CD14-positive monocyte (primary cell): ENCODE data around the gene WIPF3. TPM values are rescaled to one million over a fixed set of nuclear protein-coding genes. Genes with fewer than 3 reads are reported as not detected.
A peak's percentile ranks its signal among the peaks of the same experiment; 100 is the strongest.

Experiments used
- DNase-seq, 3 donors: peaks; one replicate each; pipeline ENCODE4 v3.0.0-alpha.2; 2011 to 2022
- H2AFZ ChIP-seq: 2 replicates; pipeline ENCODE4 v1.6.0; 2012; ENCODE audit warnings: mild to moderate bottlenecking, low read depth, low read length, inconsistent platforms; ENCODE audit not compliant: insufficient read depth, poor library complexity, severe bottlenecking
- H3K27ac ChIP-seq, 2 donors: 1 replicate in 1 of 2; 2 replicates in 1 of 2; pipeline ENCODE4 v1.5.1; 2012 to 2013; ENCODE audit warnings: low read length in 2 of 2, control low read depth in 1 of 2, inconsistent platforms in 1 of 2, low read depth in 1 of 2, mild to moderate bottlenecking in 1 of 2
- H3K27me3 ChIP-seq, 2 donors: one replicate each; pipeline versions ENCODE4 v1.6.0 to v1.6.1; 2011 to 2013; ENCODE audit warnings: low read length in 2 of 2; ENCODE audit not compliant: control insufficient read depth in 2 of 2, insufficient read depth in 2 of 2
- H3K36me3 ChIP-seq, 2 donors: replicated peaks in 1 of 2; 1 replicate in 1 of 2; 2 replicates in 1 of 2; pipeline versions ENCODE4 v1.5.1 to v1.6.1; 2012 to 2013; ENCODE audit warnings: low read length in 2 of 2, control low read depth in 1 of 2, inconsistent platforms in 1 of 2, mild to moderate bottlenecking in 1 of 2; ENCODE audit not compliant: insufficient read depth in 2 of 2, control insufficient read depth in 1 of 2
- H3K4me1 ChIP-seq, 2 donors: 1 replicate in 1 of 2; 2 replicates in 1 of 2; pipeline versions ENCODE4 v1.5.1 to v1.6.1; 2012 to 2013; ENCODE audit warnings: low read length in 2 of 2, control low read depth in 1 of 2, inconsistent platforms in 1 of 2, mild to moderate bottlenecking in 1 of 2, moderate library complexity in 1 of 2; ENCODE audit not compliant: insufficient read depth in 2 of 2, control insufficient read depth in 1 of 2
- H3K4me2 ChIP-seq: replicated peaks from 2 replicates; pipeline ENCODE3; 2012; ENCODE audit warnings: low read length, moderate library complexity, mild to moderate bottlenecking; ENCODE audit not compliant: poor library complexity, severe bottlenecking; ENCODE audit errors: extremely low read depth
- H3K4me3 ChIP-seq, 3 experiments: fragments of 200-600 bp in 1 of 3; sonication (generic) in 1 of 3; replicated peaks in 1 of 3; 1 replicate in 2 of 3; 2 replicates in 1 of 3; pipeline ENCODE4 v1.5.1; 2011 to 2013; ENCODE audit warnings: low read length in 3 of 3, mild to moderate bottlenecking in 3 of 3, control low read depth in 2 of 3, low read depth in 2 of 3, inconsistent platforms in 1 of 3, moderate library complexity in 1 of 3
- H3K79me2 ChIP-seq: 2 replicates; pipeline ENCODE4 v1.6.0; 2012; ENCODE audit warnings: mild to moderate bottlenecking, control low read depth, inconsistent platforms, low read length, moderate library complexity; ENCODE audit not compliant: insufficient read depth
- H3K9ac ChIP-seq: 2 replicates; pipeline ENCODE4 v1.6.0; 2017; ENCODE audit warnings: low read length, mild to moderate bottlenecking; ENCODE audit not compliant: insufficient read depth, poor library complexity, severe bottlenecking
- H3K9me3 ChIP-seq, 2 donors: replicated peaks in 1 of 2; 1 replicate in 1 of 2; 2 replicates in 1 of 2; pipeline versions ENCODE4 v1.5.1 to v1.6.1; 2012 to 2013; ENCODE audit warnings: low read length in 2 of 2, control low read depth in 1 of 2; ENCODE audit not compliant: control insufficient read depth in 1 of 2, insufficient read depth in 1 of 2
- H4K20me1 ChIP-seq: 2 replicates; pipeline ENCODE4 v1.6.0; 2012; ENCODE audit warnings: mild to moderate bottlenecking, low read length, control low read depth, moderate library complexity; ENCODE audit not compliant: insufficient read depth
- H3K27ac Mint-ChIP-seq, 7 donors: one replicate each; pipeline ENCODE4 v1.8.0; 2020; ENCODE audit warnings: mild to moderate bottlenecking in 7 of 7, mixed read lengths in 7 of 7, moderate library complexity in 6 of 7, inconsistent platforms in 2 of 7
- H3K27me3 Mint-ChIP-seq, 3 donors: one replicate each; pipeline ENCODE4 v1.8.0; 2021 to 2022; ENCODE audit warnings: low read depth in 3 of 3, mild to moderate bottlenecking in 3 of 3, mixed read lengths in 3 of 3, moderate library complexity in 3 of 3, inconsistent platforms in 1 of 3
- H3K36me3 Mint-ChIP-seq, 2 donors: one replicate each; pipeline ENCODE4 v1.8.0; 2020; ENCODE audit warnings: mixed read lengths in 2 of 2, inconsistent platforms in 1 of 2, mild to moderate bottlenecking in 1 of 2
- H3K4me1 Mint-ChIP-seq: one replicate; pipeline ENCODE4 v1.8.0; 2020; ENCODE audit warnings: mild to moderate bottlenecking, mixed read lengths
- H3K4me3 Mint-ChIP-seq, 2 donors: one replicate each; pipeline ENCODE4 v1.8.0; 2020; ENCODE audit warnings: mild to moderate bottlenecking in 2 of 2, mixed read lengths in 2 of 2, moderate library complexity in 1 of 2
- H3K9me3 Mint-ChIP-seq, 7 donors: one replicate each; pipeline ENCODE4 v1.8.0; 2020 to 2022; ENCODE audit warnings: mixed read lengths in 7 of 7, mild to moderate bottlenecking in 6 of 7, moderate library complexity in 6 of 7, inconsistent platforms in 2 of 7
- CTCF ChIP-seq: fragments of 200-600 bp; IDR thresholded peaks from one replicate; pipeline ENCODE4 v1.8.0; 2022; ENCODE audit warnings: antibody characterized with exemption, mild to moderate bottlenecking
- WGBS: methylation state at CpG from one replicate; pipeline ENCODE4 v1.1.5; 2013; ENCODE audit warnings: missing lambda C conversion rate; ENCODE audit not compliant: insufficient coverage; 5-methylcytosine and 5-hydroxymethylcytosine counted together
- intact Hi-C, 2 donors: fragments of 100-400 bp; cut with micrococcal nuclease; formaldehyde crosslinking; loops; one replicate each; pipeline versions ENCODE4 v1.15.0 to v1.15.1; 2023
- polyA plus RNA-seq, 3 donors: library from polyadenylated mRNA; depleted of rRNA in 1 of 3; unstranded in 2 of 3; stranded (reverse) in 1 of 3; fragments of 300-500 nt in 2 of 3; fragments of >200 nt in 1 of 3; fragmentation: Illumina TruSeq in 2 of 3; gene quantifications; 1 replicate in 2 of 3; 2 replicates in 1 of 3; pipeline ENCODE4 v1.2.3, GENCODE V29; 2012 to 2021

WIPF3 gene
- polyA plus RNA-seq, 3 donors: not detected

- peak overlapping the region in 1 of 2 donors; percentile 61 for H3K4me3 Mint-ChIP-seq
- no peak overlapping the region for H3K27ac Mint-ChIP-seq
- H3K4me1 Mint-ChIP-seq: peaks cover 12% of the 10 kb centered on the region
- Histone ChIP-seq H3K4me3 (no peak overlapping the region), H4K20me1 (no peaks in the 10 kb centered on the region), H2AFZ (peak overlapping the region; percentile 32), H3K9ac (no peak overlapping the region), H3K79me2 (no peaks in the 10 kb centered on the region), H3K4me2 (no peak overlapping the region), H3K4me1 (no peaks in the 10 kb centered on the region), H3K9me3 (no peaks in the 10 kb centered on the region), H3K36me3 (no peaks in the 10 kb centered on the region), H3K27ac (no peak overlapping the region), H3K27me3 (peaks cover 0 to 4% of the 10 kb centered on the region in 2 donors)
- TF ChIP-seq CTCF: peak; percentile 74
- DNase-seq: peak; percentile 15 to 45 (median 22)
- H3K36me3 Mint-ChIP-seq: peaks cover 0 to under 1% of the 10 kb centered on the region in 2 donors
- intact Hi-C loops: no loop called here
- no peaks in the 10 kb centered on the region for H3K9me3 Mint-ChIP-seq
- peaks cover 4 to 10% (median 4%) of the 10 kb centered on the region in 3 donors for H3K27me3 Mint-ChIP-seq
- 10% methylated on average over 3 of the region's 5 CpGs for WGBS
Observed at GRCh38 chr7:29878081-29878688, 71.9 kb downstream of the WIPF3 start.

- Mint-ChIP-seq H3K4me3 (no peak overlapping the region), H3K27ac (no peak overlapping the region), H3K36me3 (peaks cover 0 to 2% of the 10 kb centered on the region in 2 donors), H3K4me1 (peaks cover 20% of the 10 kb centered on the region), H3K27me3 (peaks cover 12 to 23% (median 18%) of the 10 kb centered on the region in 3 donors), H3K9me3 (no peaks in the 10 kb centered on the region)
- Histone ChIP-seq H3K4me3 (no peak overlapping the region), H3K79me2 (no peaks in the 10 kb centered on the region), H3K27me3 (peaks cover 3 to 13% of the 10 kb centered on the region in 2 donors), H3K9me3 (no peaks in the 10 kb centered on the region), H3K27ac (no peak overlapping the region), H3K9ac (no peak overlapping the region), H3K36me3 (no peaks in the 10 kb centered on the region), H2AFZ (no peak overlapping the region), H3K4me1 (peaks cover 0 to 2% of the 10 kb centered on the region in 2 donors), H4K20me1 (no peaks in the 10 kb centered on the region), H3K4me2 (no peak overlapping the region)
- DNase-seq: no peak
- no peak for TF ChIP-seq CTCF
- intact Hi-C loops: loop anchor here in 1 of 2 donors (10.0 kb wide), 1 partner anchor 185 kb away; no protein-coding TSS in a partner anchor
- no CpG with 5 or more reads among the region's 2 CpGs for WGBS
Observed at GRCh38 chr7:29879609-29880008, 73.3 kb downstream of the WIPF3 start.
